GM19397 (cell line): ENCODE results near the gene CHST1.

Source experiments
- ATAC-seq: cut with Tn5 transposase; IDR thresholded peaks from one replicate; pipeline ENCODE4 v1.9.1; 2021; ENCODE audit warnings: mild to moderate bottlenecking, moderate library complexity; ENCODE audit not compliant: unreplicated experiment

The CHST1 gene

GRCh38 chr11:45674481-45675190 lies 9.2 kb upstream of the CHST1 start:
- ATAC-seq, result no peak

GRCh38 chr11:45673441-45673840 lies 8.0 kb upstream of the CHST1 start:
- no peak for ATAC-seq

GRCh38 chr11:45672593-45672992 lies 7.2 kb upstream of the CHST1 start:
- ATAC-seq, result no peak

- ATAC-seq, result no peak
Measured at GRCh38 chr11:45671246-45672171, 6.1 kb upstream of the CHST1 start.

GRCh38 chr11:45670386-45671135 lies 5.1 kb upstream of the CHST1 start:
- no peak for ATAC-seq

GRCh38 chr11:45669956-45670355 lies 4.5 kb upstream of the CHST1 start:
- no peak for ATAC-seq

GRCh38 chr11:45669146-45669545 lies 3.7 kb upstream of the CHST1 start:
- ATAC-seq, result no peak

- no peak for ATAC-seq
Measured at GRCh38 chr11:45667929-45668680, 2.7 kb upstream of the CHST1 start.

- no peak for ATAC-seq
Measured at GRCh38 chr11:45666648-45667642, 1.5 kb upstream of the CHST1 start.

- no peak for ATAC-seq
Measured at GRCh38 chr11:45665933-45666647, 668 bp upstream of the CHST1 start.

GRCh38 chr11:45664376-45665205 lies 831 bp downstream of the CHST1 start:
- no peak for ATAC-seq

- no peak for ATAC-seq
Measured at GRCh38 chr11:45663486-45664375, 1.7 kb downstream of the CHST1 start.

GRCh38 chr11:45662665-45663485 lies 2.5 kb downstream of the CHST1 start:
- ATAC-seq, result no peak

- no peak for ATAC-seq
Measured at GRCh38 chr11:45662096-45662664, 3.2 kb downstream of the CHST1 start.

GRCh38 chr11:45661439-45662055 lies 3.9 kb downstream of the CHST1 start:
- ATAC-seq, result no peak
